A673 (cell line): ENCODE measurements around the gene TMEM74B. TPM values are rescaled to one million over a fixed set of nuclear protein-coding genes. Genes with fewer than 3 reads are reported as not detected.

Experiments
- BruUV-seq: library from RNA; stranded (reverse); fragments of 400-500 nt; replicated peaks from 2 replicates; lab custom pipeline; 2021; lab: Mats Ljungman, UMichigan
- CTCF ChIA-PET: fragments of 300-600 bp; sonication (Branson Sonifier 250); formaldehyde crosslinking; loops from one replicate; lab custom pipeline; 2022; ENCODE audit warnings: antibody characterized with exemption; lab: Charles Lee
- POLR2A ChIA-PET: fragments of 300-600 bp; sonication (Branson Sonifier 250); formaldehyde crosslinking; loops from one replicate; lab custom pipeline; 2022; ENCODE audit warnings: antibody characterized with exemption; ENCODE audit not compliant: low non-redundant PET; lab: Charles Lee
- DNase-seq: peaks from one replicate; pipeline ENCODE4 v3.0.0-alpha.2; 2015; ENCODE audit warnings: low spot score
- H3K27ac ChIP-seq: fragments of 200-600 bp; sonication (generic); 2 replicates; pipeline ENCODE4 v1.5.1; 2016; ENCODE audit warnings: mixed run types, low read depth, mild to moderate bottlenecking, mixed read lengths, antibody characterized with exemption, low read length; ENCODE audit not compliant: poor library complexity, severe bottlenecking
- H3K27me3 ChIP-seq: fragments of 200-600 bp; sonication (generic); replicated peaks from 2 replicates; pipeline ENCODE4 v1.6.1; 2017; ENCODE audit warnings: mixed run types, low read depth, mild to moderate bottlenecking, mixed read lengths, antibody characterized with exemption, low read length; ENCODE audit not compliant: insufficient read depth, poor library complexity
- H3K36me3 ChIP-seq: fragments of 200-600 bp; sonication (generic); 2 replicates; pipeline ENCODE4 v1.6.1; 2016; ENCODE audit warnings: mixed run types, mild to moderate bottlenecking, mixed read lengths, antibody characterized with exemption, low read length; ENCODE audit not compliant: insufficient read depth, poor library complexity, severe bottlenecking
- H3K4me1 ChIP-seq: fragments of 200-600 bp; sonication (generic); 2 replicates; pipeline ENCODE4 v1.6.1; 2017; ENCODE audit warnings: mixed run types, mild to moderate bottlenecking, mixed read lengths, antibody characterized with exemption, low read length; ENCODE audit not compliant: insufficient read depth, poor library complexity, severe bottlenecking
- H3K4me3 ChIP-seq: fragments of 200-600 bp; sonication (generic); 2 replicates; pipeline ENCODE4 v1.5.1; 2016; ENCODE audit warnings: low read depth, mixed run types, mild to moderate bottlenecking, mixed read lengths, low read length; ENCODE audit not compliant: poor library complexity, severe bottlenecking
- H3K9me3 ChIP-seq: fragments of 200-600 bp; sonication (generic); 2 replicates; pipeline ENCODE4 v1.6.1; 2016; ENCODE audit warnings: mixed run types, low read depth, mild to moderate bottlenecking, mixed read lengths, antibody characterized with exemption, low read length; ENCODE audit not compliant: poor library complexity, severe bottlenecking
- CTCF ChIP-seq: fragments of 300-800, 200-600 bp; sonication (generic); conservative IDR thresholded peaks from 2 replicates; pipeline ENCODE4 v1.5.1; 2017; ENCODE audit warnings: low read depth, mild to moderate bottlenecking, antibody characterized with exemption, low read length, moderate library complexity, mixed read lengths
- EZH2 ChIP-seq: fragments of 200-600 bp; sonication (generic); IDR thresholded peaks from 2 replicates; pipeline ENCODE4 v1.6.1; 2017; ENCODE audit warnings: borderline replicate concordance, low read depth, mild to moderate bottlenecking, mixed read lengths, antibody characterized with exemption, low read length; ENCODE audit not compliant: poor library complexity, severe bottlenecking
- intact Hi-C: fragments of 100-400 bp; cut with micrococcal nuclease; formaldehyde crosslinking; loops from one replicate; pipeline ENCODE4 v1.10.0; 2022; ENCODE audit not compliant: unreplicated experiment
- total RNA-seq: library from RNA; stranded (reverse); gene quantifications from 2 replicates; pipeline ENCODE4 v1.2.3, GENCODE V29; 2021

TMEM74B gene
- total RNA-seq, 1 experiment from 2014 or later, result not detected

GRCh38 chr20:1206366-1207148, 21.8 kb upstream of the TMEM74B start:
- no peaks in the 10 kb centered on the region for H3K27me3 ChIP-seq
- intact Hi-C loops, result loop anchor here (10.0 kb wide), 1 partner anchor 232 kb away; no protein-coding TSS in a partner anchor
- no peak for DNase-seq
- TF ChIP-seq CTCF, result no peak
- no peak for TF ChIP-seq EZH2
- no peak overlapping the region for H3K27ac ChIP-seq
- ChIA-PET POLR2A (no interaction called here), CTCF (no interaction called here)
- no peak overlapping the region for H3K4me3 ChIP-seq
- H3K36me3 ChIP-seq, result no peaks in the 10 kb centered on the region
- H3K4me1 ChIP-seq, result no peaks in the 10 kb centered on the region
- no TSS peak for BruUV-seq
- no peaks in the 10 kb centered on the region for H3K9me3 ChIP-seq

GRCh38 chr20:1205802-1206201, 21.0 kb upstream of the TMEM74B start:
- Histone ChIP-seq H3K27ac (no peak overlapping the region), H3K36me3 (no peaks in the 10 kb centered on the region), H3K9me3 (no peaks in the 10 kb centered on the region), H3K4me3 (no peak overlapping the region), H3K4me1 (no peaks in the 10 kb centered on the region), H3K27me3 (no peaks in the 10 kb centered on the region)
- ChIA-PET CTCF (no interaction called here), POLR2A (no interaction called here)
- no peak for DNase-seq
- intact Hi-C loops, result loop anchor here (10.0 kb wide), 1 partner anchor 231 kb away; no protein-coding TSS in a partner anchor
- no peak for TF ChIP-seq EZH2
- TF ChIP-seq CTCF, result no peak
- BruUV-seq, result no TSS peak

GRCh38 chr20:1204576-1204975, 19.8 kb upstream of the TMEM74B start:
- TF ChIP-seq EZH2 (no peak), CTCF (no peak)
- Histone ChIP-seq H3K9me3 (no peaks in the 10 kb centered on the region), H3K36me3 (no peaks in the 10 kb centered on the region), H3K4me1 (no peaks in the 10 kb centered on the region), H3K4me3 (no peak overlapping the region), H3K27ac (no peak overlapping the region), H3K27me3 (no peaks in the 10 kb centered on the region)
- ChIA-PET CTCF (no interaction called here), POLR2A (no interaction called here)
- BruUV-seq, result no TSS peak
- intact Hi-C loops, result loop anchor here (10.0 kb wide), 1 partner anchor 230 kb away; no protein-coding TSS in a partner anchor
- no peak for DNase-seq
